Activated CD8-positive, alpha-beta T cell treated with anti-CD3 and anti-CD28 coated beads for 36 hours (primary cell): ENCODE data around the gene SEMA6B. TPM values are rescaled to one million over a fixed set of nuclear protein-coding genes. Genes with fewer than 3 reads are reported as not detected.

ENCODE experiments used
- ATAC-seq: fragments of 200-7000 bp; cut with Tn5 transposase; one replicate; pipeline ENCODE4 v1.10.0; 2021; ENCODE audit warnings: mild to moderate bottlenecking, moderate library complexity
- CTCF ChIA-PET: fragments of 350-600 bp; sonication (Branson Sonifier 250); formaldehyde crosslinking; loops from one replicate; lab custom pipeline; 2021; ENCODE audit warnings: antibody characterized with exemption; lab: Charles Lee
- POLR2A ChIA-PET: fragments of 350-600 bp; sonication (Branson Sonifier 250); formaldehyde crosslinking; loops from one replicate; lab custom pipeline; 2021; ENCODE audit warnings: antibody characterized with exemption; lab: Charles Lee
- DNase-seq: peaks from one replicate; pipeline ENCODE4 v3.0.0-alpha.2; 2020
- H3K27ac Mint-ChIP-seq: one replicate; pipeline ENCODE4 v1.8.0; 2021; ENCODE audit warnings: mild to moderate bottlenecking, mixed read lengths
- H3K27me3 Mint-ChIP-seq: one replicate; pipeline ENCODE4 v1.8.0; 2021; ENCODE audit warnings: mixed read lengths
- H3K36me3 Mint-ChIP-seq: one replicate; pipeline ENCODE4 v1.8.0; 2021; ENCODE audit warnings: low read depth, mixed read lengths
- H3K4me1 Mint-ChIP-seq: one replicate; pipeline ENCODE4 v1.8.0; 2021; ENCODE audit warnings: low read depth, mixed read lengths
- H3K4me3 Mint-ChIP-seq: one replicate; pipeline ENCODE4 v1.8.0; 2021; ENCODE audit warnings: mild to moderate bottlenecking, moderate library complexity, mixed read lengths
- H3K9me3 Mint-ChIP-seq: one replicate; pipeline ENCODE4 v1.8.0; 2021; ENCODE audit warnings: mixed read lengths
- intact Hi-C: fragments of 100-400 bp; cut with micrococcal nuclease; formaldehyde crosslinking; loops from one replicate; pipeline ENCODE4 v1.10.0; 2022
- total RNA-seq, 2 experiments: library from RNA; stranded (reverse); gene quantifications; one replicate each; pipeline ENCODE4 v1.2.3, GENCODE V29; 2021
- TF ChIP-seq, protein P1 (sequence below): fragments of 200-600 bp; IDR thresholded peaks from one replicate; pipeline ENCODE4 v1.8.0; 2022; ENCODE audit warnings: antibody characterized with exemption, mild to moderate bottlenecking

SEMA6B gene, protein sequence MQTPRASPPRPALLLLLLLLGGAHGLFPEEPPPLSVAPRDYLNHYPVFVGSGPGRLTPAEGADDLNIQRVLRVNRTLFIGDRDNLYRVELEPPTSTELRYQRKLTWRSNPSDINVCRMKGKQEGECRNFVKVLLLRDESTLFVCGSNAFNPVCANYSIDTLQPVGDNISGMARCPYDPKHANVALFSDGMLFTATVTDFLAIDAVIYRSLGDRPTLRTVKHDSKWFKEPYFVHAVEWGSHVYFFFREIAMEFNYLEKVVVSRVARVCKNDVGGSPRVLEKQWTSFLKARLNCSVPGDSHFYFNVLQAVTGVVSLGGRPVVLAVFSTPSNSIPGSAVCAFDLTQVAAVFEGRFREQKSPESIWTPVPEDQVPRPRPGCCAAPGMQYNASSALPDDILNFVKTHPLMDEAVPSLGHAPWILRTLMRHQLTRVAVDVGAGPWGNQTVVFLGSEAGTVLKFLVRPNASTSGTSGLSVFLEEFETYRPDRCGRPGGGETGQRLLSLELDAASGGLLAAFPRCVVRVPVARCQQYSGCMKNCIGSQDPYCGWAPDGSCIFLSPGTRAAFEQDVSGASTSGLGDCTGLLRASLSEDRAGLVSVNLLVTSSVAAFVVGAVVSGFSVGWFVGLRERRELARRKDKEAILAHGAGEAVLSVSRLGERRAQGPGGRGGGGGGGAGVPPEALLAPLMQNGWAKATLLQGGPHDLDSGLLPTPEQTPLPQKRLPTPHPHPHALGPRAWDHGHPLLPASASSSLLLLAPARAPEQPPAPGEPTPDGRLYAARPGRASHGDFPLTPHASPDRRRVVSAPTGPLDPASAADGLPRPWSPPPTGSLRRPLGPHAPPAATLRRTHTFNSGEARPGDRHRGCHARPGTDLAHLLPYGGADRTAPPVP
- not detected for total RNA-seq

DNA sequence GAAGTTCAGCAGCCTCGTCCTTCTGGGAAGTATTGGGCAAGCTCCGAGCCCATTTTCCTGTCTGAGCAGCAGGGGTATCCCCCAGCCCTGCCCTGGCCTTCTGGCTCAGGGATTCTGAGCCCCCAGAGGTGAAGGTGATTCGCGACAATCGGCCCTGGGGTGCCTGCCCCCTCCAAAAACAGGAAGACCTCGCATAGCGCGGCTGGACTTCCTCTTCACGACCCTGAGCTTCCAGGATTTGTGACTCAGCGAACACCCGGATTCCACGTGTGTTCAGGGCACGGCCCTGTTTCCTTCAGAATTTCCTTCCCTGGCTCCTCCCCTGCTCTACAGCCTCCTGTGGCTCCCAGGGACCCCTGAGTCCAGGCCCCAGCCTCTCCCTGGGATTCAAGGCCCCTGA lies at the start of gene SEMA6B:
Gene SEMA6B, minus strand, starts transcription at position 116 of the 400 bp plus-strand sequence. CDS start 1,227 bp downstream, outside the sequence.
- CTCF ChIA-PET, result interaction anchor here (0.8 to 2.0 kb wide), 10 partner anchors 7 to 77 kb away, joined by 3 to 8 read pairs (median 4); partner anchors contain the start of gene PLIN5
- Mint-ChIP-seq H3K4me3 (no peak within 1 kb of the TSS), H3K9me3 (no peaks in the 10 kb centered on the region), H3K4me1 (no peaks in the 10 kb centered on the region), H3K36me3 (no peaks in the 10 kb centered on the region), H3K27me3 (peaks cover 2% of the 10 kb centered on the region), H3K27ac (no peak within 1 kb of the TSS)
- TF ChIP-seq, protein P1, sequence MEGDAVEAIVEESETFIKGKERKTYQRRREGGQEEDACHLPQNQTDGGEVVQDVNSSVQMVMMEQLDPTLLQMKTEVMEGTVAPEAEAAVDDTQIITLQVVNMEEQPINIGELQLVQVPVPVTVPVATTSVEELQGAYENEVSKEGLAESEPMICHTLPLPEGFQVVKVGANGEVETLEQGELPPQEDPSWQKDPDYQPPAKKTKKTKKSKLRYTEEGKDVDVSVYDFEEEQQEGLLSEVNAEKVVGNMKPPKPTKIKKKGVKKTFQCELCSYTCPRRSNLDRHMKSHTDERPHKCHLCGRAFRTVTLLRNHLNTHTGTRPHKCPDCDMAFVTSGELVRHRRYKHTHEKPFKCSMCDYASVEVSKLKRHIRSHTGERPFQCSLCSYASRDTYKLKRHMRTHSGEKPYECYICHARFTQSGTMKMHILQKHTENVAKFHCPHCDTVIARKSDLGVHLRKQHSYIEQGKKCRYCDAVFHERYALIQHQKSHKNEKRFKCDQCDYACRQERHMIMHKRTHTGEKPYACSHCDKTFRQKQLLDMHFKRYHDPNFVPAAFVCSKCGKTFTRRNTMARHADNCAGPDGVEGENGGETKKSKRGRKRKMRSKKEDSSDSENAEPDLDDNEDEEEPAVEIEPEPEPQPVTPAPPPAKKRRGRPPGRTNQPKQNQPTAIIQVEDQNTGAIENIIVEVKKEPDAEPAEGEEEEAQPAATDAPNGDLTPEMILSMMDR, result no peak
- intact Hi-C loops, result no loop called here
- ATAC-seq (no peak), DNase-seq (no peak)
- POLR2A ChIA-PET, result no interaction called here

DNA sequence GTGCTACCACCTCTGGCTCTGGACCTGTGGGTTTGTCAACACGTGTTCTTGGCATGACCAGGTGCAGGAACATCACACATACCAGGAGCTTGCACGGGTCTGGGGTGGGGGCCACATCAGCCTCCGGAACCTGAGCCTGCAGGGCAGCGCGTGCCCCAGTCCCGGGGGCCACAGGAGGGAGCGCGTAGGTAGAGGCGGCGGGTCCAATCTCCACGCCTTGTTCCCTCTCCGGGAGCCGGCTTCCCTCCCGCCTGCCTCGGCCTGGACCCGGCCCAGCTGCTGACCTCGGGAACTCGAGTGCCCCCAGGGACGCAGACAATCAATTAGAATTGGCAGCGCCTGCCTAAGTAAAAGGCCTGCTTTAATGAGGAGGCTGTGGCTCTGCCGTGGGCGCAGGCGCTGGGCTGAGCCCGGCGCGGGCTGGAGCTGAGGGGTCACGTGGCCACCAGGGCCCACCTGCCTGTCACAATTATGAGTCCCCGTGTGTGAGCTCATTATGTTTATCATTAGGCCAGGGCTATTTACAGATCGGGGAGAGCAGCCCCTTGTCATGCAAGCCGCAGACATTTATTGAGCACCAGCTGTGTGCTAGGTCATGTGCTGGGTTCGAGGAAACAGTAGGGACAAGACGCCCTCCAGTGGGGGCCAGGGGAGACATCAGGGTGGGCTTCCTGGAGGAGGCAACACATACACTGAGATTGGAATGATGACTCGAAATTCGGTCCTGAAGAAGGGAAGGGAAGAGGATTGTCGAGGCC lies 47.6 kb upstream of the SEMA6B start:
- CTCF ChIA-PET, result interaction anchor here (0.6 to 2.1 kb wide), 6 partner anchors 27 to 52 kb away, joined by 3 to 6 read pairs (median 4); no protein-coding TSS in a partner anchor
- DNase-seq, result peak; percentile 22
- no peak overlapping the region for H3K27ac Mint-ChIP-seq

DNA sequence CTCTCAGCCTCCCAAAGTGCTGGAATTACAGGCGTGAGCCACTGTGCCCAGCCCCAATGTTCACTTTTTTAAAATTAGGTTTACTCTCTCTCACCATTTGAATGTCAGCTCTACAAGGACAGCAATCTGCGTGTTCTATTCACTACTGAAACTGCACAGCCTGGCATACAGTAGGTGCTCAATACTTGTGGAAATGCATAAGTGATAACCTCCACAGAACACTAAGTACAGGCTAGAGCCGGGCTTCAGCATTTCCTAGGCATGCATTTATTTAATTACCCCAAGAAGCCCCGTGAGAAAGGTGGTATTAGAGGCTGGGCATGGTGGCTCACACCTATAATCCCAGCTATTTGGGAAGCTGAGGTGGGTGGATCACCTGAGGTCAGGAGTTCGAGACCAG lies 46.7 kb upstream of the SEMA6B start:
- Mint-ChIP-seq H3K27me3 (peaks cover 21% of the 10 kb centered on the region), H3K9me3 (no peaks in the 10 kb centered on the region), H3K4me1 (no peaks in the 10 kb centered on the region), H3K36me3 (no peaks in the 10 kb centered on the region), H3K27ac (no peak overlapping the region), H3K4me3 (no peak overlapping the region)
- DNase-seq (no peak), ATAC-seq (no peak)
- TF ChIP-seq, protein P1, result no peak
- POLR2A ChIA-PET, result interaction anchor here (1.1 kb wide), 1 partner anchor 9 kb away, joined by 3 read pairs; no protein-coding TSS in a partner anchor
- CTCF ChIA-PET, result interaction anchor here (1.3 to 1.4 kb wide), 3 partner anchors 27 to 35 kb away, joined by 3 to 6 read pairs (median 5); no protein-coding TSS in a partner anchor
- intact Hi-C loops, result no loop called here

More for the DNA sequence above, 47.6 kb upstream of the SEMA6B start:
- Mint-ChIP-seq H3K27me3 (peaks cover 17% of the 10 kb centered on the region), H3K4me1 (no peaks in the 10 kb centered on the region), H3K9me3 (no peaks in the 10 kb centered on the region), H3K36me3 (no peaks in the 10 kb centered on the region), H3K4me3 (no peak overlapping the region)
- intact Hi-C loops, result no loop called here
- TF ChIP-seq, protein P1, result no peak
- POLR2A ChIA-PET, result interaction anchor here (0.6 to 1.1 kb wide), 2 partner anchors 10 to 396 kb away, joined by 3 read pairs; no protein-coding TSS in a partner anchor
- peak; percentile 56 for ATAC-seq

DNA sequence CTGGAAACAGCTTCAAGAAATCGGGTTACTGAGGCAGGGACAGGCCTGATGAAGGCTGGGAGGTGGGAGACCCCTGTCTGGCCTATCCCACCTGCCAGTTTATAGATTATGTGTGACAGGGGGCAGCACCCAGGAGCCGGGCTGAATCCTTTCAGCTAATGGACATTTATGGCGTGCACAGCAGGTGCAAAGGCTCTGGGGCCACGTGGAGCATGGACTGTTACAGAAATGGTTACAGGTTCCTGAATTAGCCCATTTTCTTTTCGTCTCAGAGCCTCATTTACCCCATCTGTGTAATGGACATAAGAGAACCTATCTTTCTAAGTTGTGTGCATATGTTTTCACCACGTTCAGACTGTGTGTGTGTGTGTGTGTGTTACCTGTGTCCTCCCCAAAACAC lies 45.4 kb upstream of the SEMA6B start:
- no peak overlapping the region for H3K4me3 Mint-ChIP-seq
- H3K27me3 Mint-ChIP-seq, result peaks cover 17% of the 10 kb centered on the region
- POLR2A ChIA-PET, result no interaction called here
- CTCF ChIA-PET, result interaction anchor here (1.8 kb wide), 1 partner anchor 31 kb away, joined by 8 read pairs; no protein-coding TSS in a partner anchor
- ATAC-seq (no peak), DNase-seq (no peak)
- TF ChIP-seq, protein P1, result no peak
- intact Hi-C loops, result no loop called here
- no peaks in the 10 kb centered on the region for H3K9me3 Mint-ChIP-seq
- H3K4me1 Mint-ChIP-seq, result no peaks in the 10 kb centered on the region
- no peak overlapping the region for H3K27ac Mint-ChIP-seq
- H3K36me3 Mint-ChIP-seq, result no peaks in the 10 kb centered on the region
